ACC112 (cell line): ENCODE results near the gene ZNF20.
"Not testable (repeated sequence)": the region's sequence is repeated elsewhere in the genome, so short reads cannot be mapped to it uniquely, and the experiment has no call there.

Source experiments
- H2AFZ ChIP-seq: fragments of 200-600 bp; sonication (generic); one replicate; pipeline ENCODE4 v1.6.0; 2017; ENCODE audit warnings: antibody characterized with exemption, low read length; ENCODE audit not compliant: unreplicated experiment
- H3K27ac ChIP-seq: fragments of 200-600 bp; sonication (generic); 2 replicates; pipeline ENCODE4 v1.5.1; 2014; ENCODE audit warnings: low read depth, mild to moderate bottlenecking, antibody characterized with exemption, low read length, moderate library complexity
- H3K27me3 ChIP-seq: fragments of 200-600 bp; sonication (generic); 2 replicates; pipeline ENCODE4 v1.6.1; 2014; ENCODE audit warnings: mild to moderate bottlenecking, antibody characterized with exemption, low read length, moderate library complexity, mixed read lengths; ENCODE audit not compliant: insufficient read depth
- H3K36me3 ChIP-seq: fragments of 200-600 bp; sonication (generic); 2 replicates; pipeline ENCODE4 v1.6.1; 2016; ENCODE audit warnings: mild to moderate bottlenecking, antibody characterized with exemption, low read length, moderate library complexity, mixed read lengths; ENCODE audit not compliant: insufficient read depth
- H3K4me1 ChIP-seq: fragments of 200-600 bp; sonication (generic); one replicate; pipeline ENCODE4 v1.6.1; 2016; ENCODE audit warnings: low read length, mixed read lengths; ENCODE audit not compliant: insufficient read depth, unreplicated experiment, control insufficient read depth
- H3K4me3 ChIP-seq: fragments of 200-600 bp; sonication (generic); 2 replicates; pipeline ENCODE4 v1.5.1; 2014; ENCODE audit warnings: mild to moderate bottlenecking, low read depth, low read length
- H3K79me2 ChIP-seq: fragments of 200-600 bp; sonication (generic); one replicate; pipeline ENCODE4 v1.6.0; 2016; ENCODE audit warnings: low read length; ENCODE audit not compliant: control insufficient read depth, unreplicated experiment, insufficient read depth

Gene ZNF20

DNA sequence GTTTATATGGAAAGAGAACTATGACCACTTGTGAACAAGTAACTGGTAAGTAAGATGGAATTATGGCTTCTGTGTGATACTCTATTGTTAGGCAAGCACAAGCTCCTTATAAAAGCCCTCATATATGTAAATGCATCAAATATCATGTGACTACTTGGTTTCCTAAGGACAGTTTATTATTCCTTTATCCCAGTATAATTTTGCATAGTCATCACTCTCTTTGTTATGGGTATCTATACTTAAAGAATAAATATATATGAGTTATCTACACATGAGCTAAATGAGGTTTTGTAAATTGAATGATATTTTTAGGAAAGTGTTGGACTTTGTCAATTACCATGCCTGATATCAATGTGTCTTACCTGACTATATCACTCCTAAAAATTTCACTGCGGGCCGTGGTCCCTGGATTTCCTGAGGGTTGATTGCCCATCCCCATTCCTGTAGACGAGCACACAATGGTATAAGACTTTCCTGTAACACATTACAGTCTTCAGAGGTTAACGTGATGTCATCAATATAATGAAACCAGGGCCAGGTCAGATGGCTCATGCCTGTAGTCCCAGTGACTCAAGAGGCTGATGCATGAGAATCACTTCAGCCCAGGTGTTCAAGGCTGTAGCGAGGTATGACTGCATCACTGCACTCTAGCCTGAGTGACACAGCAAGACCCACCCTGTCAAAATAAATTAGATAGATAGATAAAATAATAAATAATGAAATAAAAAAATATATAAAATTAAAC lies 54.9 kb downstream of the ZNF20 start:
- no peaks in the 10 kb centered on the region for H3K27me3 ChIP-seq
- no peak overlapping the region for H2AFZ ChIP-seq
- H3K4me1 ChIP-seq: no peaks in the 10 kb centered on the region
- H3K36me3 ChIP-seq: peaks cover 3% of the 10 kb centered on the region; the same call in 1 of the 2 replicates
- no peaks in the 10 kb centered on the region for H3K79me2 ChIP-seq
- no peak overlapping the region for H3K27ac ChIP-seq
- no peak overlapping the region for H3K4me3 ChIP-seq

- not testable (repeated sequence) for H2AFZ ChIP-seq, H3K36me3 ChIP-seq, H3K4me3 ChIP-seq, H3K27ac ChIP-seq, H3K79me2 ChIP-seq, H3K4me1 ChIP-seq, H3K27me3 ChIP-seq
These were observed 56.8 kb downstream of the ZNF20 start for GRCh38 chr19:12083336-12083735.
